ENCODE results near the gene HSPA12B. TPM values are rescaled to one million over a fixed set of nuclear protein-coding genes. Genes with fewer than 3 reads are reported as not detected.

Gene HSPA12B
- total and polyA plus RNA-seq, 2 donors (not counting 3 experiments of a cell fraction or from before 2014, with no cell fraction given) = 3.7 to 6.6 TPM

DNA sequence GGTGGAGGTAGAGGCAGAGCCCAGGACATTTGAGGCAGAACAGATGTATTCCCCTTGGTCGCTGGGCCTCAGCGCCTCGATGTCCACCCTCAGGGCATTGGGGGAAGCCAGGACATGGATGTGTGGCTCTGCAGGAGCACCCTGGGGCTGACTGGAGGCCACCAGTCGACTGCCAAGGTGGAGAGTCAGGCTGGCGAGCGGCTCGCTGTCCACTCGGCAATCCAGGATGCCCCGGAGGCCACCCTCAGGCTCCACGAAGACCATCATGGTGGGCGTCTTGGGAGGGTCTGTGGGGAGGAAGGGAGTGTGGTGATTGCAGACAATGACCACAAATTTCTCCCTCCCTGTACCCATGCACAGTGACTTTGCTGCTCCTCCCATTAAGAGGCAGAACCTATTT is 42.5 kb upstream of the HSPA12B start:
- intact Hi-C loops (cut with micrococcal nuclease) = no loop called here
- no peak overlapping the region for H3K9ac ChIP-seq (replicated peaks; ENCODE audit: extremely low read depth, insufficient read depth, low read length)
- POLR2A ChIA-PET = no interaction called here

More for the DNA sequence above, 42.5 kb upstream of the HSPA12B start:
- CTCF ChIA-PET = interaction anchor here (1.6 to 12.6 kb wide), 4 partner anchors 7 to 19 kb away, joined by 3 to 112 read pairs (median 23); no protein-coding TSS in a partner anchor
- BruUV-seq (replicated peaks) = no TSS peak
- no peak overlapping the region for H3K4me2 ChIP-seq (ENCODE audit: insufficient read depth, low read length)
- no peak for DNase-seq (ENCODE audit: low read depth, low spot score)
- no peak overlapping the region for H3K27ac ChIP-seq (ENCODE audit: insufficient read depth, low read depth, low read length)
- H3K4me1 ChIP-seq (ENCODE audit: control insufficient read depth, extremely low read depth, insufficient read depth, low read length) = no peaks in the 10 kb centered on the region
- TF ChIP-seq FOS (IDR thresholded peaks at IDR 0.05; ENCODE audit: borderline replicate concordance, insufficient read depth, low read length) (no peak), MYC (IDR thresholded peaks at IDR 0.05; ENCODE audit: low read depth, low read length) (no peak), EZH2 (IDR thresholded peaks at IDR 0.05; ENCODE audit: borderline replicate concordance, low read depth, low read length, severe bottlenecking) (no peak), GATA2 (IDR thresholded peaks at IDR 0.05; ENCODE audit: insufficient read depth, insufficient read length, low read depth, low read length) (no peak), POLR2A (IDR thresholded peaks at IDR 0.05; ENCODE audit: low read depth, low read length) (no peak), POLR2AphosphoS5 (IDR thresholded peaks at IDR 0.05; ENCODE audit: insufficient read depth, low read depth, low read length) (no peak), CTCF (IDR thresholded peaks at IDR 0.05; ENCODE audit: extremely low read depth in 1 of 2, insufficient read depth in 1 of 2, low read depth in 1 of 2, low read length in 2 of 2) (no peak), JUN (IDR thresholded peaks at IDR 0.05; ENCODE audit: borderline replicate concordance, insufficient read depth, insufficient read length, low read depth) (no peak)
- TF ChIP-seq, protein P1, sequence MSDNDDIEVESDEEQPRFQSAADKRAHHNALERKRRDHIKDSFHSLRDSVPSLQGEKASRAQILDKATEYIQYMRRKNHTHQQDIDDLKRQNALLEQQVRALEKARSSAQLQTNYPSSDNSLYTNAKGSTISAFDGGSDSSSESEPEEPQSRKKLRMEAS (IDR thresholded peaks at IDR 0.05; ENCODE audit: insufficient read depth, insufficient read length) = no peak
- H3K4me3 ChIP-seq (replicated peaks in 1 of 3; ENCODE audit: insufficient read depth in 1 of 3, low read depth in 1 of 3, low read length in 3 of 3) = no peak overlapping the region
- H2AFZ ChIP-seq (ENCODE audit: low read depth, low read length) = no peak overlapping the region
- H3K27me3 ChIP-seq (ENCODE audit: control insufficient read depth in 2 of 2, insufficient read depth in 2 of 2, low read length in 2 of 2) = peaks cover 14 to 16% of the 10 kb centered on the region in 2 experiments
- no peaks in the 10 kb centered on the region for H3K36me3 ChIP-seq (ENCODE audit: control insufficient read depth in 2 of 2, extremely low read depth in 1 of 2, insufficient read depth in 2 of 2, low read length in 2 of 2)
- no peaks in the 10 kb centered on the region for H3K9me3 ChIP-seq (replicated peaks; ENCODE audit: control insufficient read depth, insufficient read depth, low read length)
- H3K9me1 ChIP-seq (replicated peaks; ENCODE audit: control insufficient read depth, extremely low read depth, insufficient read depth, low read length) = no peaks in the 10 kb centered on the region
- H4K20me1 ChIP-seq (replicated peaks; ENCODE audit: control insufficient read depth, extremely low read depth, insufficient read depth, low read length) = no peaks in the 10 kb centered on the region
- dilution Hi-C loops (cut with MboI; ENCODE audit: extremely low pct_ligation_motif_present, low sequenced_read_pairs) = no loop called here
- no peak for FAIRE-seq
- H3K79me2 ChIP-seq (ENCODE audit: control insufficient read depth, insufficient read depth, low read length) = no peaks in the 10 kb centered on the region
